Activated CD4-positive, alpha-beta T cell treated with anti-CD3 and anti-CD28 coated beads for 1 hour (primary cell): ENCODE data around the gene OSBPL10.

Experiments used
- DNase-seq: peaks from one replicate; pipeline ENCODE4 v3.0.0-alpha.2; 2020

The OSBPL10 gene

DNA sequence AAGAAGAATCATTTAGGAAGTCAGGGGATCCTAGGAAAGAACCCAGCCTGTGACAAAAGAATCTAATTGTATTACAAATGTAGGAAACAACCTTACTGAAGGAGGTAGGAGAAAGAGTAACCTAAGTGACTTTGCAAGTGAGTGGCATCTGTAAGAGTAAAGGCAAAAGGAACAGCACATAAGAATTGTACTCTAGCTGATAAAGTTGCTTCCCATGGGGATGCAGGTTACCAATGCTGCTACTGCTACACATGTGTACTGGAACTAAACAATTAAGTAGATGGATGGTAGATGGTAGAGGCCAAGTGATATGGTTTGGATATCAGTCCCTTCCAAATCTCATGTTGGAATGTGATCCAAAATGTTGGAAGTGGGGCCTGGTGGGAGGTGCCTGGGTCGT, 60.8 kb downstream of the OSBPL10 start:
- no peak for DNase-seq

DNA sequence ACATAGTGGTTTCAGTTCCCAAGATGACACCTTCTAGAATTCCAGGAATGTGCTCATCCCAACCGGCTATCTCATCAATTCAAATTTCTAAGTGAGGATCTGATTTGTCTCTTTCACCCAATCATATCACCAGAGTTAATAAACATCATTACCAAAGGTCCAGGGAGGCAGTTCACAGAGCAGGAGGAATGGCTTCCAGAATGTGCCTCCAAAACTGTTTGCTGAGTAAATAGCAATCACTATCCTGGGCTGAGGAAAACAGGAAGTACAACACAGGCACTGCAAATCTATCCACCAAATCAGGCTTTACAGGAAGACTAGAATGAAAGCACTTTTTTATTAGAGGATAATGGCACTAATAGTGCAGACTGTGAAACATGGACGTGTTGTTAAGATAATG, 61.5 kb downstream of the OSBPL10 start:
- DNase-seq, result no peak

DNA sequence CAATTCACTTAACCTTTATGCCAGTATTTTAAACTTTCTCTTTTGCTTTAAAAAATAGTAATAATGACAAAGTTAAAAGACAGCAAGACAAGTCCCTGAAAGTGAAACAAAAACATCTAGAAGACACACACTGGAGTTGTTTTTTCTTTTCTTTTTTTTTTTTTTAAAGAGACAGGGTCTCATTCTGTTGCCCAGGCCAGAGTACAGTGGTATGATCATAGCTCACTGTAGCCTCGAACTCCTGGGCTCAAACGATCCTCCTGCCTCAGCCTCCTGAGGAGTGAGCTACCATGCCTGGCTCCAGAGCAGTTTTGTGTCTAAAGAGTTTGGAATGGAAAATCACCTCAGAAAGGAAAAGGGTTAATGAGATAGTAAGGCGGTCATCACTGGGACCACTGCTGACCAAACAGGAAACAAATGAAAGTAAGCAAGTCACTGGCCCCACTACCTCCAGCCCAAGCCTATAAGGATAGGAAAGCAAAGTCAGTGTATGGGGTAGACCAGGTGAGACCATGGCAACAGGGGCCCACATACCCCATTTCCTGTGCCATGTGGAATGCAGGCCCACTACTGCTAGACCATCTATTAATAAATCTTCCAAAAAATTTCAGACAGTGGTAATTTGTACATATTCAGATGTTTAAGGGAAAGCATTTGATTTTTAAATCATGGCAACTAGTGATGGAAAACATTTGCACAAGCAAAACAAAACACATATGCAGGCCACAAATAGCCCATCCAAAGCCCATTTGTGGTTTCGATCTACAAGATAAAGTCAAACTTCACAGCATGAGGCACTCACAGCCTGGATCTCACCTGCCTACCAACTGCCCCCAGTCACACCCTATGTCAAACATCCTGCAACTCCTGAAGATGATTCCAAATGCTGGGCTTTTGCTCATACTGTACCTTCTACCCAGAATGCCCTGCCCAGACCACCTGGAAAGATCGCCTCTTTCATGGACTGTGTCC, 62.6 kb downstream of the OSBPL10 start:
- DNase-seq, result no peak

DNA sequence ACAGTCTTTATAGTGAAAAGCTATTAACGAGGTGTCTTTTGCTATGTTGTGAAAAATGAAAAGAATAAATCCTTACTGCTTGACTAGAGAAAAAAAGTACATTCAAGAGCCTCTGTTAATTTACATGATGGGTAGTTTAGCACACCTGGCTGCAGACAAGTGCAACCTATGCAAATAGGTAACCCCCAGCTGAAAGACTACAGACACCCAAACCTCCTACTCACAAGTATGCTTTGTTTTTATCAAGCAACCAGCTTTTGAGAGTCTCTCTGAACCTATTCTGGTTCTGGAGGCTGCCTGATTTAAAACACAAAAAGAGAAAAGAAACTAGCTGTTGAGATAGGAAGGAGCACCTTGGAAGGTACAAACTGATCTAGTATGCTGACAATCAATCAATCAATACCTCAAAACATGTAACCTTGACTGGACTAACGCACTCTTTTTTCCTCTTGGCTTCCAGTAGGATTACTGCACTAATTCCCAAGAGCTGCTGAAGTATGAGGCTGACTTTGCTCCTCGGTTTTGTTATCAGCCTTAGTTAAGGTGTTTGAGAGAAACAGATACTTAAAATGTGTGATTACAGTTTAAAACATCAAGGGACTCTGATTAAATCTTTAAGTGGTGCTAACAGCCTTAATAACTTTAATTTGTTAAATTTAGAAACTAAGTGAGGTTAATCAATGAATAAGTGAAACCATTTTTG, 63.6 kb downstream of the OSBPL10 start:
- no peak for DNase-seq

DNA sequence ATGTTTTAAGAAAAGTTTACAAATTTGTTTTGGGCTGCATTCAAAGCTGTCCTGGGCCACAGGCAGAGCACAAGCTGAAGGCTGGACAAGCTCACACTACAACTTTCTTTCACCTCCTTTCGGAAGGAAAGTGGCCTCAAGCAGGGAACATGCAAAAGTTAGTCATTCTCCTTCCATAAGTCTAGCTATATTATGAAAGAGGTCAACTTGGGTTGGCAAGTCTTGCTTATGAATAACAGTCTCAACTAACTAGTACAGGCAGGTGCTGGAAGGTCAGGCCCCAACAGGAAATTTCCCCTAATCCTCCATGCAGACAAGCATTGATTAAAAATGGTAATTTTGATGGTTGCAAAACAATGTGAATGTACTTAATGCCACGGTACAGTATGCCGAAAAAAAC, 69.4 kb downstream of the OSBPL10 start:
- DNase-seq, result no peak

DNA sequence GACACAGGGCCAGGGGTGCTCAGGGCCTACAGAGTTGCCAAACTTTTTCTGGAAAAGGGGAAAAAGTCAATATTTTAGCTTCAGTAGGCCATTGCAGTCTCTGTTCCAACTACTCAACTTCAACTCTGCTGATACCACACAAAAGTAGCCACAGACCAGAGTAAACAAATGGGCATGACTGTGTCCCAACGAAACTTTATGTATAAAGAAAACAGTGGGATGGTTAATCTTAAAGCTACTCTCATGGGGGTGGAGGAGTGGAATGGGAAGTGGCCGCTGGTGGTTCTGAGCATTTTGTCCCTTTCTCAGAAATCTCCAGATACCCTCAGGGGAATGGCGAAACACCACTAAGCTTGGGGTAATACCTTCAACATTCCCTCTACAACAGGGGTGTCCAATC, 69.9 kb downstream of the OSBPL10 start:
- DNase-seq, result no peak

DNA sequence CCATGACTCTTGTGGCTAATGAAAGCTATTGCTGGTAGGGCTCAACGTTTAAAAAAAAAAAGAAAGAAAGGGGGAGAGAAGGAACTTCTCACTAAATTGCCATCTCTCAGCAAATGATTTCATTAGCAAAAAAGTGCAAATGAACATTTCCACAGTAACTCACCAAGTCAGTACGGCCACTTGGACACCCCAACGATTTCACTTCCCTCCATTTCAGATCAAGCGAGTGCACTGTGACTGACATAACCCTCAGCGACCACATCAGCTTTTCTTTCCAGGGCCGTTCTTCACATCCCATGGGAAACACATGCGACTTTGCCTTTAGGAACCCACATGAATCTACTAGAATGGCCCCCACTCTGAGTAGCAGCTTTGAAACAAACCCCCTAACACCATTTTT, 71.6 kb downstream of the OSBPL10 start:
- DNase-seq, result no peak

DNA sequence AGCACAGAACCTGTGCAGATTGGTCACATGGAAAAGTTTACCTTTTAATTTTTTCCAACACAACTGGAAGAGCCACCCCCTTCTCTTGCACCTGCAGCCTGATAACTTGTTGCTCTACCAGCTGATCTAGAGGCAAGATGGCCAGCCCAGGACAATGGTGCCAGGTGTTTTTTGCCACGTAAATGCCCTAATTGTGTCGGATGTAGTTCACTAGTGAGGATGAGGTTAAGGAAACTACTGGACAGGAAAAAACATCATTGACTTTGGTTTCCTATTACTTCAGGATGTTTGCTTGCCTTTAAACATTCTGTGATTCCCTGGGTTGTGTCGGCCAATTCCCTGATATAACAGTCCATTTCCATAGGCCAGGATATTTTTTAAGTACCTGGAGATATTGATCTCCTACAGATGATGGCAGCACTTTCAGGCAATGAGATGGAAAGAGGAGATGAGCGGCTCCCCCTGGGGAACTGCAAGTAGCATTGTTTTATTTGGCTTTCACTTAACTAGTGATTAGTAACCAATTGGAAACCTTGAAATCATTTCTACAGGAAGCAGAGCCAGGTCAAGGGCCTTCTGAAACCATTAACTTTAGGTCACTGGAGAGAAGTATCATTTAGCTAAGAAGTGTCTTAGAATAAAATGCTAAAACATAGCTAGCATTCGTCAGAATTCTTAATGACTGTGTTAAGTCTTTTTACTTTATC, 72.5 kb downstream of the OSBPL10 start:
- no peak for DNase-seq

DNA sequence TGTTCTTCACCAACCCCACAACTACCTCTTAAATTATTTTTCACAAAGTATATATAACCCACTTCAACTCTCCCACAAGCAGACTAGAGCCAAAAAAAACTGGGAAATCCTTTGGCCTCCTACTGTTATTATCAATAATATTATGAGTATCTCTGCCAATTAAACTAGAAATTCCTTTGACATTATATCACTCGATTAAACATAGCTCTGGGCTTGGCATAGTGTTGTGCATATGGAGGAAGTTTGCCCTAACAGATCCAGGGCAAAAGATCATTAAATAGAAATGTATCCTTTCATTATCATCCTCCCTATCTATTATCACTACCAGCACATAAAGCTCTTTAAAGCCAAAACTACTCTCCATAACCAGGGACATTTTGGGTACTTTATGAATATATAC, 74.9 kb downstream of the OSBPL10 start:
- no peak for DNase-seq

DNA sequence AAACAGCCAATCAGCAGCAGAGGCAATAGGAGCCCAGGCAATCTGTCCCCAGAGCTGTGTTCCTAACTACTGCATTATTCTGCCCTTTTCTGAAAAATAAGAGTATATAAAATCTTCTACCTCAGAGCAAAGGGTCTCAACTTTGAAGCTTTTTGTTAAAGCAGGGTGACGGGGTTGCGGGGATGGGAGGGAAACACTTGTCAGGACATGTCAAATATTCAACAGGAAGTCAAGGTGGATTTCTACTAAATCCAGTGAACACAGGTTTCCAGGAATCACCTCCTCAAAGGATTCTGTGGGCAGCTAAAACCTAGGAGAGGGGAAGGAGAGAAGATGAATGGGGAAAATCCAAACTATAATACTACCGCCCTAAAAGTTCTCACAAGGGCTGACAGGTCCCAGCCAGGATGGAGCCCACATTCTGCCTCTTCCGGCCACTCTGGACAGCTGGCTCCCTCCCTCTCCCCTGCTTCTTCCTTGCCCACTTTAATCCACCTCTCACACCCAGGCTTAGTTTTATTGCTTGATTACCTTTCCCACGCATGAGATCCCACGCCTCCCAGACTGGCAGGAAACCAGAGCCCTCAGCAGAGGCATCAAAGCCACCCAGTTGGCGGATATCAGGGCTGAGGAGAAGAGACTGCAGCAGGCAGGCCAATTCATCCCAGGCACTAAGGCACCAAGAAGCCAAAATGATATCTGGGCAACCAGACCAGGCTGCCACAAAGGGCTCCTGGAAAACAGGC, 77.2 kb downstream of the OSBPL10 start:
- DNase-seq, result no peak

DNA sequence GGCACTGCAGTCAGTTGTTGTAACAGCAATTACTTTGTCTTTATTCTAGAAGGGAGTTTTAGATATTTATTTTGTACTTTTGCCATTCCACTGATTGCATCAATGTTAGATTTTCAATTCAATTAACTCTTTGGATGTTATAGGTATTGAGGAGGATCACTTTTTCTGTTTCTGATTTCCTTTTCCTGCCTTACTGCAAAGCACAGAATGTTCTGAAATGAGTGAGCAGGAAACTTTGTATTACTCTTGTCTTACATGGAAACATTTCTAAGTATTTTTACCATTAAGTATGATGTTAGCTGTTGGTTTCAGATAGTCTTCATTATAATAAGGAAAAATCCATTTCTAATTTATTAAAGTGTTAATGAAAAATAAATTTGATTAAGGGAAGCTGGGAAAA, 80.5 kb downstream of the OSBPL10 start:
- DNase-seq, result no peak

DNA sequence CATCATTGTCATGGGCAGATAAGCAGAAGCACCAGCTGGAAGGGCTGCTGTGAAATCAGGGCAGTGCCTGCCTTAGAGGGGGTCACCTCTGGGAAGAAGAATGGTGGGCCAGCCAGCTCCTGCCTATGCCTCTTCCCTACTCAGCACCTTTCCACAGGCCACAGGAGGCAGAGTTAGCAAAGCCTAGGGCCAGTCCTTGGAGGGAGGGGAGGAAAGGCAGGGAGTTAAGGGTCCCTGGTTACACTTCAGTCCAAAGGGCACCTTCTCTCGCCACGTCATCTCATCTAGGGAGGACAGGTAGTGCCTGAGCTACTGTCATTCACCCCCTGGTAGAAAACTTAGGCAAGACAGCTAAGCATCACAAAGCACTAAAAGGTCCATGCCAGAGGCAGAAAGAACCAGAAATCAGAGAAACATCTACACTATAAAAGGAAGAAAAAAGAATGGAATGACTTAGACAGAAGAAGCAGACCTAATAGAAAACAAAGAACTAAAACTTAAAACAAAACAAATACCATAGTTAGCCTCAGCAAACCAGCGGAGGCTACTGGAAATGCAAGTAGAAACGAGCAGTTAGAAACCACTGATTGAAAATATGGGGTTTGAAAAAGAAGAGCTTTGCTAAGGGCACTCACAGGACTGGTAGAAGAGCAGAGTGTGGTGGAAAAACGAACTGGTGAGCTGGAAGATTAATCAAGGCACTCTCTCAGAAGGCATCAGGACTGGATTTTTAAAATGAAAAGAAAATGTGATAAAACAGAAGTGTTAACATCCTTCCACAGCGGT, 84.2 kb downstream of the OSBPL10 start:
- DNase-seq, result no peak

DNA sequence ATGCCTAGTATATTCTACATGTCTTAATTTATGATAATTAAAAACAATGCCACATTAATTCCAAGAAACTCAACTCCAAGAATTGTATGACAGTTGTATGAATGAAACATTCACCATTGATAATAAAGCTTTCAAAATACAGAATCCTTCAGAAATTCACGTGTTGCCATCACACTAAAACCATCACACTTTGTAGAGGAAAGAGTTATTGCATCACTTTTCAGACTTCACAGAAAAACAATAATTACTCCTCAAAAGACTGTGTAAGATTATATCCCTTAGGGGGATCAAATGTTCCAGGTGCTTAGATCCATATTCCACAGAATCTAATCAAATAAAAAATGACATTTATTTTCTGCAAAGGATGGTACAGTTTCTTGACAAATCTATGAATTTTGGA, 85.0 kb downstream of the OSBPL10 start:
- DNase-seq, result no peak

DNA sequence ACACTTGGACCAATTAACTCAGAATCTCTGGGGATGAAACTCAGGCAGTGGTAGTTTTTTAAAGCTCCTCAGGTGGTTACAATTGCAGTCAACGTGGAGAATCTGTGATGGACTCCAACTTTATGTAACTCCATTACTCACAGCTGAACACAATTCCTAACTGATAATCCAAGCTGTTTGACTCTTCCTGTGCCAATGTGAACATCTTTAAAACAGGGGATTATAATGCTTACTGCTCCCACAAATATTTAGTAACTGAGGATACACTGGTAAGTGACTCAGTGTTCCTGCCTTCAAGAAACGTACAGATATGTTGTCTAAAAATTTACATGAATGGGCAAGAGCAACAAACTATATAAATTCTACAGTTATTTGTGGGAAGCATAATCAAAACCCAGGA, 85.6 kb downstream of the OSBPL10 start:
- no peak for DNase-seq

DNA sequence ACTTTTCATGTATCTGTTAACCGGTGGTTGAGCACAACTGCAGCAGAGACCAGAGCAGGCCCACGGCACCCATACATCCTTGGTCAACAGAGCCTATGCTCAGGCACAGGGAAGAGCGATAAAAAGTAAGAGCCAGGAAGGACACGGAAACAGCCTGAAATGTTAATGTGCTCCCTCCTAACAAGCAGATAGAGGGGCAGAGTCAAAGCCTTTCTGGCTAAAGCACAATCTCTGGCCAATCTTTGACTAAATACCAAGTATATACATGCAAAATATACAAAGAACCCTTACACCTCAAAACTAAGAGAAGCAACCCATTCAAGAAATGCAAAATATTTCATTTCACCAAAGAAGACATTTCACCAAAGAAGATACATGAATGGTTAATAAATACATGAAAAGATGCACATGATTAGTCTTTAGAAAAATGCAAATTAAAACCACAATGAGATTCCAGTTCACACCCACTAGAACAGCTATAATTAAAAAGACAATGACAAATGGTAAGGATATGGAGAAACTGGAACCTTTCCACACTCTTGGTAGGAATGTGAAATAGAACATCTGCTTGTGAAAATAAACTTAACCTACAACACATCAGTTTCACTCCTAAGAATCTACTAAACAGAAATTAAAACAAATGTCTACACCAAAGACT, 88.0 kb downstream of the OSBPL10 start:
- DNase-seq, result no peak

DNA sequence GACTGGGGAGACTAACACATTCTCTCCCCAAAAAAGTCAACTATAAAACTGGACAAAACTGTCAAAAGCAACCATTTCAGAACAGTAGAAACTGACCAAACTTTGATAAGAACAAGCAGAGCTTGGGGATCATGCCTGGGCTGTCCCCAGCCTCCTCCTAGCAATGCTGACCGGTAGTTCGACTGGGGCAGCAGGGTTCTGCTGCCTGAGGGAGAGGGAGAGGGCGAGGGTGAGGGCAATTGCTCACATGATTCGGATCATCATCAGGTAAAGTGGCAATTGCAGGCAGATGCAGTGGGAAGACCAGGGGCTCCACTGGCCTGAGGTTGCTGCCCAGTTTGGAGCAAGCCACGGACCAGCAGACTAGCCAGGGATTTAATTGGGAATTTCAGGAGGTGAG, 88.6 kb downstream of the OSBPL10 start:
- no peak for DNase-seq

DNA sequence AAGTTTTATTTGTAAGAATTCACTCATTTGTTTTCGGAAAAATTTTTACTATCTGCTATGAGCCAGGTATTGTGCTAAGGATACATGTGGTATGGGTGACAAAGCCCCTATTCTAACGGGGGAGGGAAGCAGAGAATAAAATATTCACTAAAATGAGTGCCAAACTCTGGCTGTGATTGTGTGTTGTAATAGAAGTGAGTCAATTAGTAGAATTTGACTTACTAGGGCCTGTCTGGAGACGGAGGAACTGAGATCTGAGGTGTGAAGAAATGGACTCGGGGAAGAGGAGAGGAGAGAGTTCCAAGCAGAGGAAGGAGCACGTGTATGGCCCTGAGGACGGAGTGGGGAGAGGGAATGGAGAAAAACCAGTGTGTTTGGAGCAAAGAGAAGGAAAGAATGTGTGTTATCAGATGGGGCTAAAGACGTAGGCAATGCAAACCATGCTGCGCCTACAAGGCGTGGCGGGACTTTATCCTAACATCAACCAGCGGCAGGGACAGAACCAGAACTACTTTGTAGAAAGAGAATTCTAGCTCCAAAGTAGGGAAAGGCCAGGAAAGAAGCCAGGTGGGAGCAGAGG, 89.1 kb downstream of the OSBPL10 start:
- DNase-seq, result no peak

DNA sequence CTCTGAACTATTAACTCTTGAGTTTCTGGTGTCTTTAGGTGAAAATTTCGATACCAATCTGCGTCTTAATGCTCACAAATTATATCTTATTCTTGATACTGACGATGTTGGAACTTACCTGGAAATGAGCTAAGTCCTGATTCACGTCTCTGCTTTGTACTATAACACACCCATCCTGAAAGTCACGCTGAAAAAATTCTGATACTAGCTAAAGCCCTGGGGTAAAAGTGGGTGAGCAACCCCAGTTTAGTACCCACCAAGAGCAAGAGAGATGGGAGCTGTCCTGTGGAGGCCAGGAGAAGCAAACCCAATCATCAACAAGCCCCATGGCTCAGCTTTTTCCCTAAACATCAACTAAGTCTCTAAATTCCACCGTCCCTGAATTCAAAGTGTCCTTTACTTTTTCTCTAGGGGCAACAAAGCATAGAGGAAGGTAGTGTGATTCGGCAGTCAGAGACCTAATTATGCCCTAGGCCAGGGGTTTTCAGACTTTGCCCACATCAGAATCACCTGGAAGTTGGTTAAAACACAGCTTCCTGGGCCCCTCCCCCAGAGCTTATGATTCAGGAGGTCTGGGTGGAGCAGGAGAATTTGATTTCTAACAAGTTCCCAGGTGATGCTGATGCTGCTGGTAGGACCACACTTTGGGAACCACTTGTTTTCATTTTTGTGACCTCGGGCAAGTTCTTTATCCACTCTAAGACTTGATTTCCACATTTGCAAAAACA, 90.2 kb downstream of the OSBPL10 start:
- DNase-seq, result no peak

DNA sequence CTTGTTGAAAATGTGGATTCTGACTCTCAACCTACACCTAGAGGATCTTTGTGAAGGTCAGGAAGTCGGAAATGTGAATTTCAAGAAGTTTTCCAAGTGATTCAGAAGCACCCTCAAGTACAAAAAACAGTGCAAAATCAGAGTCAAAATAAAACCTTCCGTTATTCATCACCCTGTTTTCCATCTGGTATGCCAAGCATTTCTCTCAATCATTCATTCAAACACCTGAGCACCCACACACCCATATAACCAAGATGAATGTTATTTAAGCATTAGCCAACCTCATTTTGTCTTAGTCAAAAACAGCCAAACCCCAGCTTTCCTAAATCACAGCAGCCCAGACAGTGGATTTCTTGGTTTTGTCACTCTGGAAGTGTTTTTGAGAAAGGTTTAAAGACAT, 91.1 kb downstream of the OSBPL10 start:
- DNase-seq, result no peak

DNA sequence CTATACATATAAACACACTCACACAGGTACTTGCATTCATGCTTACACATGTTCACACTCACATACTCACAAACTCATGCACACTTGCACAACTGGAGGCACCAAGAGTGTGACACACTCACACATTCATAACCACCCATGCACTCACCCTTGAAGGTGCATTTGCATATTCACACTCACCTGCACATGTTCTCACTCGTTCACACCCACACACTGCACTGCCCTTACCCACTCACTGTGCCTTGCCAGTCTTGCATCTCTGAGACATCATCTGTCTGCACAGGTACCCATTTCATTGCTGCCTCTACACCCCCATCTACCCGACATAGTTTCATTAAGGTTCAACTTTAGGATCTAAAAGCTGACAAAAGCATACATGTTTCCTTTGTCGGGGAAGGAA, 95.8 kb downstream of the OSBPL10 start:
- DNase-seq, result no peak
